A673 (cell line): ENCODE measurements around the gene ITLN2.
"Not testable (repeated sequence)": the region's sequence is repeated elsewhere in the genome, so short reads cannot be mapped to it uniquely, and the experiment has no call there.

Experiments
- EZH2 ChIP-seq: fragments of 200-600 bp; sonication (generic); IDR thresholded peaks from 2 replicates; pipeline ENCODE4 v1.6.1; 2017; ENCODE audit warnings: borderline replicate concordance, low read depth, mild to moderate bottlenecking, mixed read lengths, antibody characterized with exemption, low read length; ENCODE audit not compliant: poor library complexity, severe bottlenecking
- TF ChIP-seq, protein P1 (sequence below): fragments of 300-800, 200-600 bp; sonication (generic); conservative IDR thresholded peaks from 2 replicates; pipeline ENCODE4 v1.5.1; 2017; ENCODE audit warnings: low read depth, mild to moderate bottlenecking, antibody characterized with exemption, low read length, moderate library complexity, mixed read lengths

DNA sequence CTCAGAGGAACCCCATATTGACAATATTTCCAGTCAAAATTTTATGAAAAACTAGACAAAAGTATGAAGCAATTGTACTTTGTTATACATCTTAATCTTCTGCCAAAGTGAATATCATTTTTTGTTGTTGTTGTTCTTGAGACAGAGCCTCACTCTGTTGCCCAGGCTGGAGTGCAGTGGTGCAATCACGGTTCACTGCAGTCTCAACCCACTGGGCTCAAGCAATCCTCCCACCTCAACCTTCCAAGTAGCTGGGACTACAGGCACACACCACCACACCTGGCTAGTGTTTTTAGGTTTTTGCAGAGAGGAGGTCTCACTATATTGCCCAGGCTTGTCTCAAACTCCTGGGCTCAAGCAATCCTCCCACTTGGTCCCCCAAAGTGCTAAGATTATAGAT, 52.4 kb downstream of the ITLN2 start:
- TF ChIP-seq, protein P1, sequence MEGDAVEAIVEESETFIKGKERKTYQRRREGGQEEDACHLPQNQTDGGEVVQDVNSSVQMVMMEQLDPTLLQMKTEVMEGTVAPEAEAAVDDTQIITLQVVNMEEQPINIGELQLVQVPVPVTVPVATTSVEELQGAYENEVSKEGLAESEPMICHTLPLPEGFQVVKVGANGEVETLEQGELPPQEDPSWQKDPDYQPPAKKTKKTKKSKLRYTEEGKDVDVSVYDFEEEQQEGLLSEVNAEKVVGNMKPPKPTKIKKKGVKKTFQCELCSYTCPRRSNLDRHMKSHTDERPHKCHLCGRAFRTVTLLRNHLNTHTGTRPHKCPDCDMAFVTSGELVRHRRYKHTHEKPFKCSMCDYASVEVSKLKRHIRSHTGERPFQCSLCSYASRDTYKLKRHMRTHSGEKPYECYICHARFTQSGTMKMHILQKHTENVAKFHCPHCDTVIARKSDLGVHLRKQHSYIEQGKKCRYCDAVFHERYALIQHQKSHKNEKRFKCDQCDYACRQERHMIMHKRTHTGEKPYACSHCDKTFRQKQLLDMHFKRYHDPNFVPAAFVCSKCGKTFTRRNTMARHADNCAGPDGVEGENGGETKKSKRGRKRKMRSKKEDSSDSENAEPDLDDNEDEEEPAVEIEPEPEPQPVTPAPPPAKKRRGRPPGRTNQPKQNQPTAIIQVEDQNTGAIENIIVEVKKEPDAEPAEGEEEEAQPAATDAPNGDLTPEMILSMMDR, result not testable (repeated sequence)
- TF ChIP-seq EZH2, result not testable (repeated sequence)
